ENCODE data around the gene DDOST. TPM values are rescaled to one million over a fixed set of nuclear protein-coding genes. Genes with fewer than 3 reads are reported as not detected.

Gene DDOST
- polyA plus RNA-seq, 1 donor (not counting 4 experiments of a cell fraction or from before 2014, with no cell fraction given) = 263 TPM

DNA sequence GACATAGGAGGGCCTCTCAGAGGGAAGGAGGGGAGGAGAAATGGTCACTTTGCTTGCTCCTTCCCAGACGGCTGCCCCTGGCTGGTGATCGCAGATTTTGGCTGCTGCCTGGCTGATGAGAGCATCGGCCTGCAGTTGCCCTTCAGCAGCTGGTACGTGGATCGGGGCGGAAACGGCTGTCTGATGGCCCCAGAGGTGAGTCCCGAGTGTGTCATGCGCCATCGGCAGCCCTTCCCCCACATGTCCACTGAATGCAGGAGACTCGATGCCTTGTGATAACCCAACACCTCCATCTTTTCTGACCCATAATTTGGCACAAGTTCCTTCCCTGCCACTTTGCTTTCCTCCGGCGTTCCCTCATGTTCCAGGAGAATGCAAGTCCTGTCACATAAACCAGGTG lies 12.7 kb downstream of the DDOST start:
- H3K9me1 ChIP-seq (ENCODE audit: control insufficient read depth, extremely low read depth, insufficient read depth, low read length) = no peaks in the 10 kb centered on the region
- H3K27ac ChIP-seq (ENCODE audit: control insufficient read depth, insufficient read depth, low read length) = no peak overlapping the region
- DNase-seq (ENCODE audit: low read depth, low spot score) = no peak
- TF ChIP-seq EZH2 (IDR thresholded peaks at IDR 0.05; ENCODE audit: low read length) = no peak
- TF ChIP-seq, protein P1, sequence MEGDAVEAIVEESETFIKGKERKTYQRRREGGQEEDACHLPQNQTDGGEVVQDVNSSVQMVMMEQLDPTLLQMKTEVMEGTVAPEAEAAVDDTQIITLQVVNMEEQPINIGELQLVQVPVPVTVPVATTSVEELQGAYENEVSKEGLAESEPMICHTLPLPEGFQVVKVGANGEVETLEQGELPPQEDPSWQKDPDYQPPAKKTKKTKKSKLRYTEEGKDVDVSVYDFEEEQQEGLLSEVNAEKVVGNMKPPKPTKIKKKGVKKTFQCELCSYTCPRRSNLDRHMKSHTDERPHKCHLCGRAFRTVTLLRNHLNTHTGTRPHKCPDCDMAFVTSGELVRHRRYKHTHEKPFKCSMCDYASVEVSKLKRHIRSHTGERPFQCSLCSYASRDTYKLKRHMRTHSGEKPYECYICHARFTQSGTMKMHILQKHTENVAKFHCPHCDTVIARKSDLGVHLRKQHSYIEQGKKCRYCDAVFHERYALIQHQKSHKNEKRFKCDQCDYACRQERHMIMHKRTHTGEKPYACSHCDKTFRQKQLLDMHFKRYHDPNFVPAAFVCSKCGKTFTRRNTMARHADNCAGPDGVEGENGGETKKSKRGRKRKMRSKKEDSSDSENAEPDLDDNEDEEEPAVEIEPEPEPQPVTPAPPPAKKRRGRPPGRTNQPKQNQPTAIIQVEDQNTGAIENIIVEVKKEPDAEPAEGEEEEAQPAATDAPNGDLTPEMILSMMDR (optimal IDR thresholded peaks at IDR 0.05 in 1 of 3, IDR thresholded peaks at IDR 0.05 in 1 of 3, conservative IDR thresholded peaks at IDR 0.05 in 1 of 3; ENCODE audit: extremely low read depth in 1 of 3, insufficient read depth in 2 of 3, low read length in 3 of 3) = no peak
- no peak overlapping the region for H3K4me3 ChIP-seq (ENCODE audit: control insufficient read depth in 2 of 3, extremely low read depth in 1 of 3, insufficient read depth in 2 of 3, low read depth in 1 of 3, low read length in 3 of 3)
- no peaks in the 10 kb centered on the region for H3K27me3 ChIP-seq (ENCODE audit: control insufficient read depth, extremely low read depth, insufficient read depth, low read length)
- no peaks in the 10 kb centered on the region for H3K4me1 ChIP-seq (ENCODE audit: control insufficient read depth, extremely low read depth, insufficient read depth, low read length)
- H3K36me3 ChIP-seq (ENCODE audit: control insufficient read depth in 2 of 2, extremely low read depth in 1 of 2, insufficient read depth in 2 of 2, low read length in 2 of 2) = peaks cover 38 to 49% of the 10 kb centered on the region in 2 experiments
- dilution Hi-C loops (cut with MboI; ENCODE audit: extremely low pct_ligation_motif_present, low sequenced_read_pairs) = no loop called here
- H4K20me1 ChIP-seq (ENCODE audit: control insufficient read depth, extremely low read depth, insufficient read depth, low read length) = no peaks in the 10 kb centered on the region
- no peak overlapping the region for H2AFZ ChIP-seq (ENCODE audit: control insufficient read depth, low read length)
- FAIRE-seq = no peak
- no peaks in the 10 kb centered on the region for H3K9me3 ChIP-seq (ENCODE audit: control insufficient read depth, low read depth, low read length)
- H3K79me2 ChIP-seq (ENCODE audit: control insufficient read depth, insufficient read depth, low read length) = no peaks in the 10 kb centered on the region
- H3K9ac ChIP-seq (ENCODE audit: control insufficient read depth, extremely low read depth, insufficient read depth, low read length) = no peak overlapping the region
- H3K4me2 ChIP-seq (ENCODE audit: control insufficient read depth, extremely low read depth, insufficient read depth, low read depth, low read length) = no peak overlapping the region

DNA sequence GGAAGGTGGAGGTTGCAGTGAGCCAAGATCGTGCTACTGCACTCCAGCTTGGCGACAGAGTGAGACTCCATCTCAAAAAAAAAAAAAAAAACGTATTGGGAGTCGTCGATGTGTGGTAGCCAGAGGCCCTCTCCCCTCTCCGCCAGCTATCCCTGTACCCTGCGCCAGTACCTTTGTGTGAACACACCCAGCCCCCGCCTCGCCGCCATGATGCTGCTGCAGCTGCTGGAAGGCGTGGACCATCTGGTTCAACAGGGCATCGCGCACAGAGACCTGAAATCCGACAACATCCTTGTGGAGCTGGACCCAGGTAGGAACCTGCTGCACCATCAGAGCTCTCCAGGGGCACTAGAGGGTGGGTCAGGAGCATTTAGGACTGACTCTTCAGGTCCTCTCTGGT lies 15.8 kb downstream of the DDOST start:
- FAIRE-seq (no peak), DNase-seq (ENCODE audit: low read depth, low spot score) (no peak)
- Histone ChIP-seq H3K27ac (ENCODE audit: control insufficient read depth, insufficient read depth, low read length) (no peak overlapping the region), H3K9me1 (ENCODE audit: control insufficient read depth, extremely low read depth, insufficient read depth, low read length) (no peaks in the 10 kb centered on the region), H3K4me3 (ENCODE audit: control insufficient read depth in 2 of 3, extremely low read depth in 1 of 3, insufficient read depth in 2 of 3, low read depth in 1 of 3, low read length in 3 of 3) (no peak overlapping the region), H3K79me2 (ENCODE audit: control insufficient read depth, insufficient read depth, low read length) (no peaks in the 10 kb centered on the region), H4K20me1 (ENCODE audit: control insufficient read depth, extremely low read depth, insufficient read depth, low read length) (no peaks in the 10 kb centered on the region), H3K4me1 (ENCODE audit: control insufficient read depth, extremely low read depth, insufficient read depth, low read length) (no peaks in the 10 kb centered on the region), H3K4me2 (ENCODE audit: control insufficient read depth, extremely low read depth, insufficient read depth, low read depth, low read length) (no peak overlapping the region), H3K9ac (ENCODE audit: control insufficient read depth, extremely low read depth, insufficient read depth, low read length) (no peak overlapping the region), H2AFZ (ENCODE audit: control insufficient read depth, low read length) (no peak overlapping the region), H3K27me3 (ENCODE audit: control insufficient read depth, extremely low read depth, insufficient read depth, low read length) (no peaks in the 10 kb centered on the region), H3K36me3 (ENCODE audit: control insufficient read depth in 2 of 2, extremely low read depth in 1 of 2, insufficient read depth in 2 of 2, low read length in 2 of 2) (peaks cover 32 to 42% of the 10 kb centered on the region in 2 experiments), H3K9me3 (ENCODE audit: control insufficient read depth, low read depth, low read length) (no peaks in the 10 kb centered on the region)
- TF ChIP-seq, protein P1 (optimal IDR thresholded peaks at IDR 0.05 in 1 of 3, IDR thresholded peaks at IDR 0.05 in 1 of 3, conservative IDR thresholded peaks at IDR 0.05 in 1 of 3; ENCODE audit: extremely low read depth in 1 of 3, insufficient read depth in 2 of 3, low read length in 3 of 3) = no peak
- no peak for TF ChIP-seq EZH2 (IDR thresholded peaks at IDR 0.05; ENCODE audit: low read length)
- dilution Hi-C loops (cut with MboI; ENCODE audit: extremely low pct_ligation_motif_present, low sequenced_read_pairs) = no loop called here

Data from keratinocyte (primary cell).